OCI-LY3 (cell line): ENCODE data around the gene GLYATL3.

Source experiments
- H2AFZ ChIP-seq: fragments of 200-600, 300-600 bp; shearing (Covaris generic); 2 replicates; pipeline ENCODE4 v1.6.0; 2014; ENCODE audit warnings: antibody characterized with exemption, low read depth, low read length
- H3K27ac ChIP-seq: fragments of 200-600, 300-600 bp; sonication (generic); 2 replicates; pipeline ENCODE4 v1.5.1; 2014; ENCODE audit warnings: mild to moderate bottlenecking, low read length, moderate library complexity, mixed read lengths
- H3K27me3 ChIP-seq: fragments of 200-600, 300-600 bp; sonication (generic); 2 replicates; pipeline ENCODE4 v1.6.1; 2014; ENCODE audit warnings: low read depth, low read length, mixed read lengths
- H3K36me3 ChIP-seq: fragments of 200-600, 300-600 bp; sonication (generic); replicated peaks from 2 replicates; pipeline ENCODE3; 2014; ENCODE audit warnings: low read depth, low read length, mixed read lengths
- H3K4me1 ChIP-seq: fragments of 300-600, 200-600 bp; sonication (generic); 2 replicates; pipeline ENCODE4 v1.6.1; 2014; ENCODE audit warnings: low read length, mixed read lengths
- H3K4me2 ChIP-seq: fragments of 200-600, 300-600 bp; sonication (generic); 2 replicates; pipeline ENCODE4 v1.6.1; 2014; ENCODE audit warnings: low read length, mixed read lengths
- H3K4me3 ChIP-seq: fragments of 300-600, 200-600 bp; sonication (generic); 2 replicates; pipeline ENCODE4 v1.5.1; 2014; ENCODE audit warnings: antibody characterized with exemption, mild to moderate bottlenecking, low read length, moderate library complexity
- H3K79me2 ChIP-seq: fragments of 300-600, 200-600 bp; shearing (Covaris generic); 2 replicates; pipeline ENCODE4 v1.6.1; 2014; ENCODE audit warnings: mild to moderate bottlenecking, low read length, mixed read lengths
- H3K9ac ChIP-seq: fragments of 300-600, 200-600 bp; shearing (Covaris generic); 2 replicates; pipeline ENCODE4 v1.6.0; 2014; ENCODE audit warnings: mild to moderate bottlenecking, low read length, moderate library complexity
- H3K9me3 ChIP-seq: fragments of 200-600, 300-600 bp; shearing (Covaris generic); 2 replicates; pipeline ENCODE4 v1.6.1; 2014; ENCODE audit warnings: low read length, mixed read lengths; ENCODE audit not compliant: insufficient read depth
- H4K20me1 ChIP-seq: fragments of 200-600, 300-600 bp; sonication (generic); 2 replicates; pipeline ENCODE4 v1.6.1; 2016; ENCODE audit warnings: low read length, mixed read lengths; ENCODE audit not compliant: insufficient read depth
- EZH2phosphoT487 ChIP-seq: fragments of 200-600 bp; shearing (Covaris generic); IDR thresholded peaks from 2 replicates; pipeline ENCODE4 v1.6.1; 2018; ENCODE audit warnings: antibody characterized with exemption, mixed run types, low read depth
- TF ChIP-seq, protein P1 (sequence below): fragments of 200-600, 300-600 bp; sonication (generic); IDR thresholded peaks from 2 replicates; pipeline ENCODE4 v1.5.1; 2014; ENCODE audit warnings: antibody characterized with exemption, low read length, low read depth

GLYATL3 gene

GRCh38 chr6:49541936-49542335 is 42.2 kb downstream of the GLYATL3 start:
- H3K4me1 ChIP-seq, result no peaks in the 10 kb centered on the region
- no peak overlapping the region for H3K27ac ChIP-seq
- H3K27me3 ChIP-seq, result no peaks in the 10 kb centered on the region
- H3K79me2 ChIP-seq, result no peaks in the 10 kb centered on the region
- H4K20me1 ChIP-seq, result no peaks in the 10 kb centered on the region
- H2AFZ ChIP-seq, result no peak overlapping the region
- H3K36me3 ChIP-seq, result no peaks in the 10 kb centered on the region
- H3K9ac ChIP-seq, result no peak overlapping the region
- H3K4me2 ChIP-seq, result no peak overlapping the region
- TF ChIP-seq EZH2phosphoT487, result no peak
- TF ChIP-seq, protein P1, sequence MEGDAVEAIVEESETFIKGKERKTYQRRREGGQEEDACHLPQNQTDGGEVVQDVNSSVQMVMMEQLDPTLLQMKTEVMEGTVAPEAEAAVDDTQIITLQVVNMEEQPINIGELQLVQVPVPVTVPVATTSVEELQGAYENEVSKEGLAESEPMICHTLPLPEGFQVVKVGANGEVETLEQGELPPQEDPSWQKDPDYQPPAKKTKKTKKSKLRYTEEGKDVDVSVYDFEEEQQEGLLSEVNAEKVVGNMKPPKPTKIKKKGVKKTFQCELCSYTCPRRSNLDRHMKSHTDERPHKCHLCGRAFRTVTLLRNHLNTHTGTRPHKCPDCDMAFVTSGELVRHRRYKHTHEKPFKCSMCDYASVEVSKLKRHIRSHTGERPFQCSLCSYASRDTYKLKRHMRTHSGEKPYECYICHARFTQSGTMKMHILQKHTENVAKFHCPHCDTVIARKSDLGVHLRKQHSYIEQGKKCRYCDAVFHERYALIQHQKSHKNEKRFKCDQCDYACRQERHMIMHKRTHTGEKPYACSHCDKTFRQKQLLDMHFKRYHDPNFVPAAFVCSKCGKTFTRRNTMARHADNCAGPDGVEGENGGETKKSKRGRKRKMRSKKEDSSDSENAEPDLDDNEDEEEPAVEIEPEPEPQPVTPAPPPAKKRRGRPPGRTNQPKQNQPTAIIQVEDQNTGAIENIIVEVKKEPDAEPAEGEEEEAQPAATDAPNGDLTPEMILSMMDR, result no peak
- no peak overlapping the region for H3K4me3 ChIP-seq
- no peaks in the 10 kb centered on the region for H3K9me3 ChIP-seq

GRCh38 chr6:49543087-49543858 is 43.5 kb downstream of the GLYATL3 start:
- H3K36me3 ChIP-seq, result no peaks in the 10 kb centered on the region
- H3K4me2 ChIP-seq, result no peak overlapping the region
- H3K4me1 ChIP-seq, result no peaks in the 10 kb centered on the region
- H3K27ac ChIP-seq, result no peak overlapping the region
- no peak overlapping the region for H2AFZ ChIP-seq
- no peaks in the 10 kb centered on the region for H3K9me3 ChIP-seq
- no peaks in the 10 kb centered on the region for H4K20me1 ChIP-seq
- no peak overlapping the region for H3K4me3 ChIP-seq
- no peak overlapping the region for H3K9ac ChIP-seq
- no peaks in the 10 kb centered on the region for H3K27me3 ChIP-seq
- no peaks in the 10 kb centered on the region for H3K79me2 ChIP-seq
- no peak for TF ChIP-seq EZH2phosphoT487
- TF ChIP-seq, protein P1, result no peak

DNA sequence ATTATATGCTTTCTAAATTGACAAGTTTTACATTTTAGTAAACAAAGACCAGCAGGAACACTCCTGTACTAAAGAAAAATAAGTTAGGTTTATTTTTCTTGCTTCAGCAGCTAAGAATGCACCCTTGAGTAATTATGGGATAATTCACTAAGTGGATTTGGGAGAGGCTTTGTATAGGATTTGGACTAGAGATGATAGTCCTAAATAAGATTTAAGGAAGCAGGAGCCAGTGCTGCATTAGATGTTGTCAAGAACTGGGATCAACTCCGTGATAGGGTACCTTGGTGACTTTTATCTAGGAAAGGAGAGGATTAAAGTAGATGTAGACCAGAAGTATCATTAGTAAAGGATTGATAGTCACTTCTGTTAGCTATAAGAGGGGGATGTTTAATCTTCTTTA is 46.6 kb downstream of the GLYATL3 start:
- Histone ChIP-seq H3K36me3 (no peaks in the 10 kb centered on the region), H3K4me2 (no peak overlapping the region), H3K4me1 (no peaks in the 10 kb centered on the region), H3K4me3 (no peak overlapping the region), H3K9me3 (no peaks in the 10 kb centered on the region), H3K27me3 (no peaks in the 10 kb centered on the region), H4K20me1 (no peaks in the 10 kb centered on the region), H3K27ac (no peak overlapping the region), H3K9ac (no peak overlapping the region), H3K79me2 (no peaks in the 10 kb centered on the region), H2AFZ (no peak overlapping the region)
- TF ChIP-seq, protein P1, result no peak
- TF ChIP-seq EZH2phosphoT487, result no peak

GRCh38 chr6:49548613-49549304 is 49.0 kb downstream of the GLYATL3 start:
- Histone ChIP-seq H3K9me3 (no peaks in the 10 kb centered on the region), H3K4me2 (no peak overlapping the region), H4K20me1 (no peaks in the 10 kb centered on the region), H3K36me3 (no peaks in the 10 kb centered on the region), H3K4me1 (peaks cover 5% of the 10 kb centered on the region; the same call in 1 of the 2 replicates), H3K27me3 (no peaks in the 10 kb centered on the region), H3K9ac (no peak overlapping the region), H3K27ac (no peak overlapping the region), H3K79me2 (no peaks in the 10 kb centered on the region), H3K4me3 (no peak overlapping the region), H2AFZ (no peak overlapping the region)
- TF ChIP-seq, protein P1, result no peak
- no peak for TF ChIP-seq EZH2phosphoT487
